Medulla oblongata (tissue), 1 donor: Measurements from ENCODE around the gene CLCA2.

Experiments used
- DNase-seq: peaks from one replicate; pipeline ENCODE4 v3.0.0-alpha.2; 2015; ENCODE audit errors: extremely low spot score

The CLCA2 gene

GRCh38 chr1:86423873-86424272 lies at the start of gene CLCA2:
CLCA2 (plus strand) TSS chr1:86424171; CDS start chr1:86424248, 77 bp downstream.
- no peak for DNase-seq

- DNase-seq: no peak
Measured at GRCh38 chr1:86375688-86376087, 48.3 kb upstream of the CLCA2 start.

- DNase-seq: no peak
Measured at GRCh38 chr1:86377341-86377740, 46.6 kb upstream of the CLCA2 start.

- DNase-seq: no peak
Measured at GRCh38 chr1:86378813-86379212, 45.2 kb upstream of the CLCA2 start.

- peak; percentile 80 for DNase-seq
Measured at GRCh38 chr1:86380257-86380861, 43.6 kb upstream of the CLCA2 start.

- DNase-seq: no peak
Measured at GRCh38 chr1:86381223-86381622, 42.7 kb upstream of the CLCA2 start.

GRCh38 chr1:86382878-86383277 lies 41.1 kb upstream of the CLCA2 start:
- DNase-seq: no peak

- no peak for DNase-seq
Measured at GRCh38 chr1:86387916-86388627, 35.9 kb upstream of the CLCA2 start.

- DNase-seq: no peak
Measured at GRCh38 chr1:86388777-86389176, 35.2 kb upstream of the CLCA2 start.

GRCh38 chr1:86389307-86389706 lies 34.7 kb upstream of the CLCA2 start:
- no peak for DNase-seq

- DNase-seq: peak; percentile 20
Measured at GRCh38 chr1:86394416-86394815, 29.6 kb upstream of the CLCA2 start.

- peak; percentile 93 for DNase-seq
Measured at GRCh38 chr1:86395751-86396497, 28.0 kb upstream of the CLCA2 start, which contains the start of gene ODF2L. ODF2L (minus strand) TSS chr1:86396323; CDS start chr1:86387027, 9,296 bp downstream.

GRCh38 chr1:86396498-86396890 lies 27.5 kb upstream of the CLCA2 start:
- no peak for DNase-seq

GRCh38 chr1:86409416-86410021 lies 14.5 kb upstream of the CLCA2 start:
- no peak for DNase-seq

- DNase-seq: no peak
Measured at GRCh38 chr1:86410879-86411278, 13.1 kb upstream of the CLCA2 start.

GRCh38 chr1:86416343-86416742 lies 7.6 kb upstream of the CLCA2 start:
- DNase-seq: no peak

- peak; percentile 67 for DNase-seq
Measured at GRCh38 chr1:86419277-86419903, 4.6 kb upstream of the CLCA2 start.

- no peak for DNase-seq
Measured at GRCh38 chr1:86421601-86422280, 2.2 kb upstream of the CLCA2 start.

GRCh38 chr1:86423473-86423872 lies 498 bp upstream of the CLCA2 start:
- no peak for DNase-seq

- no peak for DNase-seq
Measured at GRCh38 chr1:86429122-86429725, 5.3 kb downstream of the CLCA2 start.

GRCh38 chr1:86429835-86430234 lies 5.9 kb downstream of the CLCA2 start:
- peak; percentile 72 for DNase-seq
